Glutamatergic neuron (in vitro differentiated cells): ENCODE measurements around the gene PDLIM7. TPM values are rescaled to one million over a fixed set of nuclear protein-coding genes. Genes with fewer than 3 reads are reported as not detected.

Experiments
- DNase-seq: peaks from one replicate; pipeline ENCODE4 v3.0.0; 2022
- H3K27ac Mint-ChIP-seq: one replicate; pipeline ENCODE4 v1.8.0; 2020; ENCODE audit warnings: mild to moderate bottlenecking, mixed read lengths, inconsistent platforms; ENCODE audit not compliant: unreplicated experiment
- H3K27me3 Mint-ChIP-seq: one replicate; pipeline ENCODE4 v1.8.0; 2020; ENCODE audit warnings: mild to moderate bottlenecking, moderate library complexity, mixed read lengths, inconsistent platforms; ENCODE audit not compliant: unreplicated experiment
- H3K36me3 Mint-ChIP-seq: one replicate; pipeline ENCODE4 v1.8.0; 2020; ENCODE audit warnings: mild to moderate bottlenecking, mixed read lengths, inconsistent platforms; ENCODE audit not compliant: unreplicated experiment
- H3K4me1 Mint-ChIP-seq: one replicate; pipeline ENCODE4 v1.8.0; 2020; ENCODE audit warnings: mild to moderate bottlenecking, low read depth, mixed read lengths, inconsistent platforms; ENCODE audit not compliant: unreplicated experiment
- H3K4me3 Mint-ChIP-seq: one replicate; pipeline ENCODE4 v1.8.0; 2020; ENCODE audit warnings: mild to moderate bottlenecking, mixed read lengths, inconsistent platforms; ENCODE audit not compliant: unreplicated experiment
- H3K9me3 Mint-ChIP-seq: one replicate; pipeline ENCODE4 v1.8.0; 2020; ENCODE audit warnings: mild to moderate bottlenecking, moderate library complexity, mixed read lengths, inconsistent platforms; ENCODE audit not compliant: unreplicated experiment
- total RNA-seq: library from RNA; stranded (reverse); fragmentation: NEBNext Ultra II Directional; extraction: Animal tissue kit (Norgen Biotek cat#: 25700); gene quantifications from one replicate; pipeline ENCODE4 v1.2.1, GENCODE V29; 2021; ENCODE audit not compliant: unreplicated experiment
- TF ChIP-seq, protein P1 (sequence below): fragments of 200-600 bp; sonication (generic); IDR thresholded peaks from one replicate; pipeline ENCODE4 v1.5.0; 2021; ENCODE audit not compliant: partially characterized antibody, unreplicated experiment

Gene PDLIM7
- total RNA-seq, 1 donor from 2014 or later, result 430 TPM

- Mint-ChIP-seq H3K36me3 (no peaks in the 10 kb centered on the region), H3K27me3 (peaks cover 33% of the 10 kb centered on the region), H3K4me3 (no peak overlapping the region), H3K27ac (no peak overlapping the region), H3K4me1 (peaks cover 3% of the 10 kb centered on the region), H3K9me3 (peaks cover 28% of the 10 kb centered on the region)
- TF ChIP-seq, protein P1, sequence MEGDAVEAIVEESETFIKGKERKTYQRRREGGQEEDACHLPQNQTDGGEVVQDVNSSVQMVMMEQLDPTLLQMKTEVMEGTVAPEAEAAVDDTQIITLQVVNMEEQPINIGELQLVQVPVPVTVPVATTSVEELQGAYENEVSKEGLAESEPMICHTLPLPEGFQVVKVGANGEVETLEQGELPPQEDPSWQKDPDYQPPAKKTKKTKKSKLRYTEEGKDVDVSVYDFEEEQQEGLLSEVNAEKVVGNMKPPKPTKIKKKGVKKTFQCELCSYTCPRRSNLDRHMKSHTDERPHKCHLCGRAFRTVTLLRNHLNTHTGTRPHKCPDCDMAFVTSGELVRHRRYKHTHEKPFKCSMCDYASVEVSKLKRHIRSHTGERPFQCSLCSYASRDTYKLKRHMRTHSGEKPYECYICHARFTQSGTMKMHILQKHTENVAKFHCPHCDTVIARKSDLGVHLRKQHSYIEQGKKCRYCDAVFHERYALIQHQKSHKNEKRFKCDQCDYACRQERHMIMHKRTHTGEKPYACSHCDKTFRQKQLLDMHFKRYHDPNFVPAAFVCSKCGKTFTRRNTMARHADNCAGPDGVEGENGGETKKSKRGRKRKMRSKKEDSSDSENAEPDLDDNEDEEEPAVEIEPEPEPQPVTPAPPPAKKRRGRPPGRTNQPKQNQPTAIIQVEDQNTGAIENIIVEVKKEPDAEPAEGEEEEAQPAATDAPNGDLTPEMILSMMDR, result no peak
- no peak for DNase-seq
These were observed 46.6 kb downstream of the PDLIM7 start for GRCh38 chr5:177450667-177451424.

DNA sequence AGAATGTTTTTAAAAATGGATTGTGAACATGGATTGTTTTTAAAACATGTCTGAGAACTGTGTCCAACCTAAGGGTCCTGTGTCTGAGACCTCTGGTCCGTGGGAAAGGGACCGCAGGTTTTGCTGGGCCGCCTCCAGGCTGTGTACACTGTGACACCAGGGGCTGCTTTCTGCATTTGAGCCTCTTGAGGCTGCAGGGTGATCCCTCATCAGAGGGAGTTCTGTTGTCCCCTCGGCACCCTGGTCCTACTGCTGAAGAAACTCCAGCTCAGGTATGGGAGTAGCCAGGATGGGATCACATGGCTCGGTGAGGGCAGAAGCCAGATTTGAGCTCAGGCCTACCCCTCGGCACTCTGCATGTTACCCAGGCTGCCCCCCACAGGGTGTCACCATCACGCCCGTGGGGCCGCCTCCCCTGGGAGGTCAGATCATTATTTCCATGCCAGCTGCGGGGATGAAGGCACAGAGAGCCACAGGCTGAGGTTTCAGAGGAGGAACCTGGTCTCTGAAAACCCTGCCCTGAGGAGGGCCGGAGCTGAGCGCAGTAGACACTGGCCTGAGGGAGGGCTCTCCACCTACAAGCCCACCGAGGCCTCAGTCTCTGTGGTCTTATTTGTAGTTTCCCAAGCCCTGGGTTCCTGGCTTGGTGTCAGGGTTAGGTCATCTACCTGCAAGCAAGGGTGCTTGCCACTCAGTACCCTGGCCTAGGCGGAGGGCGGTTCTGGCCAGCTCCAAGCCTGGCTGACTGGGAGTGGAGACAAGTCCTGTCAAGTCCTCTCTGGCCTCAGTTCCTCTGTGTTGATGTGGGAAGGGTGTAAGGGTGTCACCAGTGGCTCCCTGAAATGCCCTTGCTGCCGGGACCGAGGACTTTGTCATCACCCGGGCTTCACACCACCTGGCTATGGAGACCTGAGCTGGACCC lies 48.0 kb downstream of the PDLIM7 start:
- no peak overlapping the region for H3K4me3 Mint-ChIP-seq
- peaks cover 39% of the 10 kb centered on the region for H3K27me3 Mint-ChIP-seq
- peak overlapping the region; percentile 17 for H3K27ac Mint-ChIP-seq
- H3K9me3 Mint-ChIP-seq, result peaks cover 37% of the 10 kb centered on the region
- H3K4me1 Mint-ChIP-seq, result peaks cover 11% of the 10 kb centered on the region
- DNase-seq, result no peak
- TF ChIP-seq, protein P1, result no peak
- no peaks in the 10 kb centered on the region for H3K36me3 Mint-ChIP-seq

GRCh38 chr5:177448244-177448950 lies 49.0 kb downstream of the PDLIM7 start:
- Mint-ChIP-seq H3K4me3 (peak overlapping the region; percentile 75), H3K27me3 (peaks cover 34% of the 10 kb centered on the region), H3K27ac (no peak overlapping the region), H3K4me1 (peaks cover 11% of the 10 kb centered on the region), H3K9me3 (peaks cover 33% of the 10 kb centered on the region), H3K36me3 (no peaks in the 10 kb centered on the region)
- TF ChIP-seq, protein P1, result no peak
- DNase-seq, result no peak

- Mint-ChIP-seq H3K9me3 (peaks cover 28% of the 10 kb centered on the region), H3K4me3 (peak overlapping the region; percentile 68), H3K27ac (no peak overlapping the region), H3K36me3 (no peaks in the 10 kb centered on the region), H3K27me3 (peaks cover 29% of the 10 kb centered on the region), H3K4me1 (peaks cover 11% of the 10 kb centered on the region)
- TF ChIP-seq, protein P1, result no peak
- no peak for DNase-seq
These were observed 49.7 kb downstream of the PDLIM7 start for GRCh38 chr5:177447611-177448243.
